Heart left ventricle (tissue), 13 donors: ENCODE data around the gene FOLR3.

Source experiments
- CTCF ChIP-seq, 12 donors: fragments of 200-600 bp; sonication (generic) in 4 of 12; IDR thresholded peaks; one replicate each; pipeline versions ENCODE4 v1.5.0 to v1.8.0; 2018 to 2022; ENCODE audit warnings: antibody characterized with exemption in 12 of 12, mild to moderate bottlenecking in 5 of 12
- POLR2A ChIP-seq, 2 donors: fragments of 450-650 bp; IDR thresholded peaks; one replicate each; pipeline ENCODE4 v1.6.1; 2017; ENCODE audit warnings: antibody characterized with exemption in 2 of 2, mild to moderate bottlenecking in 2 of 2, moderate library complexity in 2 of 2
- donor health status: ischemic (EF 13 %, LVEDD 7.1; RV severe dilation, severe dysfunction).
- donor health status: DM: no; HTN: yes; CAD: no.
- donor health status: DM: no; HTN: no; CAD: no.
- donor health status: ischemic (EF 25% LVEDD 6.9; RV normal size, moderate dysfunction).
- donor health status: ischemic (EF 25% LVEDD 5.7; RV mildly dilated, moderate dysfunction).
- donor health status: ischemic (EF 35%, LVEDD 5.7; RV mildly dilated, moderate dysfunction).
- donor health status: nonischemic (EF 11% LVEDD 7.7; RV severe dilation, severe dysfunction).
- donor health status: DM: yes; HTN: yes; CAD: no.
- donor health status: PGD.
- donor health status: ischemic (EF 29% LVEDD 5.4; RV normal size, mild dysfunction).
- donor health status: nonischemic (EF 23%, LVEDD 6.1; RV moderate dilation, normal function).

DNA sequence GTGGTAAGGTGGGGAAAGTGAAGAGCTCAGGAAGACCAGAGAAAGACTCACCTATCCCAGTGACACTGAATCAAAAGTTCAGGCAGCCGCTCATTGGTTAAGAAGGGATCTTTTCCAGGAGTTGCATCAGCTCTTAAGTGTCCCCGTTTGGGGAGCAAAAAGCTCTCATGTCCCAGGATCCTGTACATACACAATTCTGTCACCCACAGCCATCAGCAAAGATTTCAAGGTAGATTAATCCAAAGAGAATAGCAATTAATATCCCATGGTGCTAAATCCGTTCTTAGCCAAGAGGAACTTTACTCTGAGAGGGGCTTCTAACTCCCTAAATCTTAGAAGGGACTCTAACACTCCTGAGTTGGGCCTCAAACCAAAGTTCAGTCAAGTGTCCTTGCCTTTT is 19.3 kb downstream of the FOLR3 start:
- TF ChIP-seq CTCF (IDR thresholded peaks at IDR 0.05) = no peak
- no peak for TF ChIP-seq POLR2A (IDR thresholded peaks at IDR 0.05)
